Trophoblast cell (in vitro differentiated cells and primary cell): ENCODE measurements around the gene FOXE1.

Experiments
- DNase-seq, 2 donors: peaks; one replicate each; pipeline ENCODE4 v3.0.0-alpha.2; 2016
- H2AFZ ChIP-seq: 2 replicates; pipeline ENCODE4 v1.6.1; 2013; ENCODE audit warnings: low read length, moderate library complexity, mild to moderate bottlenecking; ENCODE audit not compliant: insufficient read depth, poor library complexity
- H2AK5ac ChIP-seq: 2 replicates; pipeline ENCODE4 v1.6.1; 2013; ENCODE audit warnings: mild to moderate bottlenecking, low read length
- H2BK120ac ChIP-seq: 2 replicates; pipeline ENCODE4 v1.6.1; 2013; ENCODE audit warnings: low read length, mild to moderate bottlenecking, moderate library complexity; ENCODE audit not compliant: insufficient read depth, poor library complexity
- H2BK12ac ChIP-seq: 2 replicates; pipeline ENCODE4 v1.6.1; 2013; ENCODE audit warnings: mild to moderate bottlenecking, low read length, moderate library complexity
- H2BK5ac ChIP-seq: 2 replicates; pipeline ENCODE4 v1.6.1; 2013; ENCODE audit warnings: low read length, low read depth, moderate library complexity, mild to moderate bottlenecking; ENCODE audit not compliant: poor library complexity
- H3K14ac ChIP-seq: 2 replicates; pipeline ENCODE4 v1.6.1; 2013; ENCODE audit warnings: mild to moderate bottlenecking, low read length
- H3K18ac ChIP-seq: 2 replicates; pipeline ENCODE4 v1.6.1; 2013; ENCODE audit warnings: mild to moderate bottlenecking, low read length
- H3K23ac ChIP-seq: 2 replicates; pipeline ENCODE4 v1.6.1; 2013; ENCODE audit warnings: low read length
- H3K27ac ChIP-seq: 2 replicates; pipeline ENCODE4 v1.5.1; 2013; ENCODE audit warnings: low read depth, mild to moderate bottlenecking, inconsistent platforms, low read length, moderate library complexity
- H3K27me3 ChIP-seq: 2 replicates; pipeline ENCODE4 v1.6.1; 2013; ENCODE audit warnings: inconsistent platforms, mild to moderate bottlenecking, low read length, moderate library complexity; ENCODE audit not compliant: insufficient read depth
- H3K36me3 ChIP-seq, 2 experiments: 1 replicate in 1 of 2; 2 replicates in 1 of 2; pipeline ENCODE4 v1.6.1; 2013; ENCODE audit warnings: low read length in 2 of 2, mild to moderate bottlenecking in 2 of 2, moderate library complexity in 1 of 2; ENCODE audit not compliant: insufficient read depth in 2 of 2, control insufficient read depth in 1 of 2
- H3K4ac ChIP-seq: 2 replicates; pipeline ENCODE4 v1.6.1; 2013; ENCODE audit warnings: low read depth, mild to moderate bottlenecking, low read length, moderate library complexity
- H3K4me1 ChIP-seq, 2 experiments: 1 replicate in 1 of 2; 2 replicates in 1 of 2; pipeline ENCODE4 v1.6.1; 2013; ENCODE audit warnings: low read length in 2 of 2, mild to moderate bottlenecking in 2 of 2, moderate library complexity in 1 of 2; ENCODE audit not compliant: insufficient read depth in 2 of 2, control insufficient read depth in 1 of 2
- H3K4me2 ChIP-seq: 2 replicates; pipeline ENCODE4 v1.6.1; 2013; ENCODE audit warnings: inconsistent platforms, mild to moderate bottlenecking, low read length, moderate library complexity
- H3K4me3 ChIP-seq: 2 replicates; pipeline ENCODE4 v1.5.1; 2013; ENCODE audit warnings: mild to moderate bottlenecking, low read depth, low read length, inconsistent platforms
- H3K79me1 ChIP-seq: one replicate; pipeline ENCODE4 v1.6.1; 2013; ENCODE audit warnings: low read length
- H3K79me2 ChIP-seq: 2 replicates; pipeline ENCODE4 v1.6.1; 2013; ENCODE audit warnings: low read length, mild to moderate bottlenecking; ENCODE audit not compliant: control insufficient read depth, insufficient read depth, poor library complexity
- H3K9ac ChIP-seq: 2 replicates; pipeline ENCODE4 v1.6.1; 2013; ENCODE audit warnings: mild to moderate bottlenecking, low read length
- H3K9me3 ChIP-seq: 2 replicates; pipeline ENCODE4 v1.6.1; 2013; ENCODE audit warnings: low read depth, mild to moderate bottlenecking, control low read depth, inconsistent platforms, low read length; ENCODE audit not compliant: insufficient read depth
- H4K12ac ChIP-seq: 2 replicates; pipeline ENCODE4 v1.6.1; 2013; ENCODE audit warnings: low read depth, mild to moderate bottlenecking, low read length, moderate library complexity
- H4K8ac ChIP-seq: 2 replicates; pipeline ENCODE4 v1.6.1; 2013; ENCODE audit warnings: low read depth, mild to moderate bottlenecking, low read length, moderate library complexity
- H4K91ac ChIP-seq: one replicate; pipeline ENCODE4 v1.6.1; 2013; ENCODE audit warnings: low read depth, mild to moderate bottlenecking, low read length, moderate library complexity
- WGBS: extraction: QIAGEN DNeasy Blood & Tissue Kit; methylation state at CpG from one replicate; pipeline ENCODE4 v1.1.7; 2013; ENCODE audit warnings: missing lambda C conversion rate; ENCODE audit not compliant: insufficient read length, insufficient coverage; ENCODE audit errors: extremely low coverage; 5-methylcytosine and 5-hydroxymethylcytosine counted together

The FOXE1 gene

DNA sequence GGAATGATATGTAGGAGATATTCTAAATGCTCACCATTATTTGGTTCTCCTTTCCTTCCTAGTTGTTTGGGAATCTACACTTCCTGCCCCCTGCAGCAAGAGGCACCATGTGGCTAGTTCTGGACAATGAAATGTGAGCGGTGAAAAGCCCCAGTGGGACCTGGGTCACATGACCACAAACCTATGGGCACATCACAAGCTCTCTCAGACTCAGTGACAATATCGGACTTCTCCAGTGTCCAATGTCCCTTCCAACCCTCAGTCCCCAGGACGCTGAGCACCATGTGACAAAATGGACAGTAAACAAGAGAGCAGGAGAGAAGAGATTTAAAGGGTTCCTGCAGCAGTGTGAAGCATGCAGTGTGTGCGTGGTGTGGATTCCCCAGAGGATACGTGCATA lies 44.6 kb upstream of the FOXE1 start:
- H3K27me3 ChIP-seq: no peaks in the 10 kb centered on the region
- H3K4ac ChIP-seq: no peak overlapping the region
- no peak overlapping the region for H3K27ac ChIP-seq
- peaks cover 2% of the 10 kb centered on the region for H3K79me1 ChIP-seq
- no peak overlapping the region for H2AFZ ChIP-seq
- no peak overlapping the region for H2AK5ac ChIP-seq
- peaks cover 2 to 3% of the 10 kb centered on the region in 2 experiments for H3K4me1 ChIP-seq
- no peak overlapping the region for H2BK5ac ChIP-seq
- no peak overlapping the region for H3K9ac ChIP-seq
- WGBS: no CpG with 5 or more reads among the region's 5 CpGs
- H3K79me2 ChIP-seq: peaks cover 2% of the 10 kb centered on the region
- H3K14ac ChIP-seq: no peak overlapping the region
- no peak overlapping the region for H3K4me2 ChIP-seq
- no peak overlapping the region for H2BK120ac ChIP-seq
- H4K8ac ChIP-seq: no peak overlapping the region
- H4K12ac ChIP-seq: no peak overlapping the region
- H3K23ac ChIP-seq: no peak overlapping the region
- H2BK12ac ChIP-seq: no peak overlapping the region
- no peak for DNase-seq
- H3K4me3 ChIP-seq: no peak overlapping the region
- no peak overlapping the region for H3K18ac ChIP-seq
- H4K91ac ChIP-seq: no peak overlapping the region
- peaks cover 2% of the 10 kb centered on the region for H3K9me3 ChIP-seq
- no peaks in the 10 kb centered on the region for H3K36me3 ChIP-seq

DNA sequence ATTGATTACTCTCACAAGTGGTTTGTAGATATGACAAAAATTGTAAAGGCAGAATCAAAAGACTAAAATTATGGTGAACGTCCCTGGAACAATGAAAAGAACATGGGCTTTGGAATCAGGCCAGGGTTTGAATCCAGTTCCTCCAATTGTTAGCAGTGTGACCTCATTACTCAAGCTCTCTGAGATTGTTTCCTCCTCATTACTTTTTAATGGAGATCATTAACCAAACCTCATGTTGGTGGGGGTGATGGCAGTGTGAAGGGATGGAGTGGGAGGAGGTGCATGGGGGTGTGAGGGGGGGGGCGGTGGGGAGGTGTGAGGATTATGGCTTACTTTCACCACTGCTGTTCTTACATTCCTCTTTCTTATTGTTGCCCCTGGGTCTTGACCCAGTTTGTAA lies 44.1 kb upstream of the FOXE1 start:
- H3K36me3 ChIP-seq: no peaks in the 10 kb centered on the region
- no peak overlapping the region for H3K18ac ChIP-seq
- no peak overlapping the region for H2AK5ac ChIP-seq
- H3K4me1 ChIP-seq: peaks cover 0 to under 1% of the 10 kb centered on the region in 2 experiments
- H3K9me3 ChIP-seq: peaks cover 2% of the 10 kb centered on the region
- no peak overlapping the region for H3K4me3 ChIP-seq
- no peak overlapping the region for H2BK5ac ChIP-seq
- no peak overlapping the region for H2BK120ac ChIP-seq
- H2AFZ ChIP-seq: no peak overlapping the region
- H4K91ac ChIP-seq: no peak overlapping the region
- no peak overlapping the region for H4K12ac ChIP-seq
- H3K27ac ChIP-seq: no peak overlapping the region
- no peak overlapping the region for H2BK12ac ChIP-seq
- H3K27me3 ChIP-seq: no peaks in the 10 kb centered on the region
- no CpG with 5 or more reads among the region's 2 CpGs for WGBS
- H3K9ac ChIP-seq: no peak overlapping the region
- DNase-seq: no peak
- H4K8ac ChIP-seq: no peak overlapping the region
- H3K79me2 ChIP-seq: no peaks in the 10 kb centered on the region
- H3K4ac ChIP-seq: no peak overlapping the region
- H3K23ac ChIP-seq: no peak overlapping the region
- H3K4me2 ChIP-seq: no peak overlapping the region
- H3K14ac ChIP-seq: no peak overlapping the region
- H3K79me1 ChIP-seq: no peaks in the 10 kb centered on the region

DNA sequence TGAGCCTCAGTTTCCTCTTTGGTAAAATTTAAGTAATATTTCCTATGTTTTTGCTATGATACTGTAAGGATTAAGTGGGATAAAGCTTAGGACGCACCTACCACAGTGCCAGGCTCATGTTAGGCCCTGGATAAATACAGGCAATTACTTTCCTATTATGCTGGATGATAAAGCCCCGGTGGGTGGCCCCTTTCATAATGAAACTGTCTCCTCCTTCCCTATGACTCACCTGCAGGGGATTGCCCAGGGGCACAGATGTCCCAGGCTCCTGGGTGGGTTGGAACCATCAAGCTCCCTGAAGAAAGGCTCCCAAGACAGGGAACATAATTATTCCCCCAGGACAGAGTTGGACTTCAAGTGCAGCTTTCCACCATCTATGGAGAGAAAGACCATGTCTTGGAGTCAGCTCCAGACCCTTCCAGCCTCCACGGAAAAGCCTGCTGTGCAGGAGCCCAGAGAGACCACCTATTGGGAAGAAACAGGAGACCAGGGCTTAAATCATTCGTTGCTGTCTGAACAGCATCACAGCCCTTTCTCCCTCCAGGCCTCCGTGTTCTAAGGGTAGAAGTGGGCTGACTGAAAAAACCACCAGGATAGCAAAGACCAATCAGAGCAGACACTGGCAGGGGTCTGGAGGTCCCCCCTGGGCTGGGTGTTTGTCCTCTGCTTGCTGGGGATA lies 43.2 kb upstream of the FOXE1 start:
- Histone ChIP-seq H2AFZ (no peak overlapping the region), H4K91ac (no peak overlapping the region), H3K4me1 (no peaks in the 10 kb centered on the region), H3K4me2 (no peak overlapping the region), H2BK120ac (no peak overlapping the region), H3K23ac (no peak overlapping the region), H2BK5ac (no peak overlapping the region), H3K9me3 (no peaks in the 10 kb centered on the region), H4K8ac (no peak overlapping the region), H3K9ac (no peak overlapping the region), H3K27me3 (no peaks in the 10 kb centered on the region), H3K27ac (no peak overlapping the region), H3K4ac (no peak overlapping the region), H3K14ac (no peak overlapping the region), H3K4me3 (no peak overlapping the region), H3K36me3 (no peaks in the 10 kb centered on the region), H4K12ac (no peak overlapping the region), H3K18ac (no peak overlapping the region), H2AK5ac (no peak overlapping the region), H3K79me1 (no peaks in the 10 kb centered on the region), H2BK12ac (no peak overlapping the region), H3K79me2 (no peaks in the 10 kb centered on the region)
- WGBS: no CpG with 5 or more reads among the region's 5 CpGs
- DNase-seq: no peak

DNA sequence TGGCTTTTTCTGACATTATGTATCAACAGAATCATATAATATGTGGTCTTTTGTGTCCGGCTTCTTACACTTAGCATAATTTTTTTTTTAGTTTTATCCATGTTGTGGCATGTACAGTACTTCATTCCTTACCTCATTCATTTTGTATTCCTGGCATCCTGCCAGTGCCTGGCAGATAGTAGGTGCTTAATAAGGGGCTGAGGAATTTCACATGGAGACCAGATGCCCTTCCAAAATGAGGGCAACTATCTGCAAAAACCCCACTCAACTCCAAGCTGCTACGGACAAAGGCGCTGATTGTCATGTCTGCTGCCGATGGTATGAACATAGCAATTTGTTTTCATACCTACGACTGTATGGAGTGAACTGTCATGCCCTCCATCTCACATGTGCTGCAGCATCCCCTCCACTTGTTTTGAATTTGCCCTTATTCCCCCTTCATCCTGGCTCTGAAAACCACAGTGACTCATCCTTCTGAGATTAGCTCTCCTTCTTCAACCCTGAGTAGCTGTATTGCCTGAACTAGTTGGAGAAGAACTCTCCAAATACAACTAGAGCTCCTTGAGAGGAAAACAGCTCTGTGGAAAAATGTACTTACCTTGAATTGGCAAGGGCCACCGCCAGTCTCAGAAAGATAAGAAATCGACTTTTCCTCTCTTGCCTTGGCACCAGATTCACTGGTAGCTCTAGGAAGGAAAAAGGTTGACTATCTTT lies 41.3 kb upstream of the FOXE1 start:
- H2AFZ ChIP-seq: no peak overlapping the region
- no peak overlapping the region for H4K91ac ChIP-seq
- no peak overlapping the region for H2AK5ac ChIP-seq
- no peak overlapping the region for H2BK12ac ChIP-seq
- no peak overlapping the region for H3K4ac ChIP-seq
- H3K79me2 ChIP-seq: no peaks in the 10 kb centered on the region
- no CpG with 5 or more reads among the region's 7 CpGs for WGBS
- no peak overlapping the region for H2BK5ac ChIP-seq
- no peaks in the 10 kb centered on the region for H3K9me3 ChIP-seq
- H3K27me3 ChIP-seq: no peaks in the 10 kb centered on the region
- no peak overlapping the region for H3K4me2 ChIP-seq
- no peaks in the 10 kb centered on the region for H3K79me1 ChIP-seq
- no peaks in the 10 kb centered on the region for H3K4me1 ChIP-seq
- H2BK120ac ChIP-seq: no peak overlapping the region
- H3K9ac ChIP-seq: no peak overlapping the region
- H3K36me3 ChIP-seq: no peaks in the 10 kb centered on the region
- no peak for DNase-seq
- H4K8ac ChIP-seq: no peak overlapping the region
- H3K18ac ChIP-seq: no peak overlapping the region
- no peak overlapping the region for H3K27ac ChIP-seq
- no peak overlapping the region for H3K4me3 ChIP-seq
- H3K14ac ChIP-seq: no peak overlapping the region
- H4K12ac ChIP-seq: no peak overlapping the region
- no peak overlapping the region for H3K23ac ChIP-seq
